Liver (tissue), 3 donors: Measurements from ENCODE around the gene CASZ1.

Experiments used
- ATF3 ChIP-seq: IDR thresholded peaks from 2 replicates; pipeline ENCODE4 v1.6.1; 2016; ENCODE audit warnings: antibody characterized with exemption
- FOXA1 ChIP-seq: IDR thresholded peaks from 2 replicates; pipeline ENCODE4 v1.6.1; 2016; ENCODE audit warnings: antibody characterized with exemption
- GABPA ChIP-seq, 2 donors: IDR thresholded peaks in 1 of 2; conservative IDR thresholded peaks in 1 of 2; 2 replicates each; pipeline ENCODE4 v1.6.1; 2016; ENCODE audit warnings: antibody characterized with exemption in 2 of 2, mild to moderate bottlenecking in 1 of 2, moderate library complexity in 1 of 2
- HNF4A ChIP-seq, 2 donors: conservative IDR thresholded peaks; 2 replicates each; pipeline ENCODE4 v1.6.1; 2016; ENCODE audit warnings: antibody characterized with exemption in 2 of 2, mild to moderate bottlenecking in 2 of 2
- NR2F2 ChIP-seq: IDR thresholded peaks from 2 replicates; pipeline ENCODE4 v1.6.1; 2016; ENCODE audit warnings: antibody characterized with exemption
- RAD21 ChIP-seq, 2 donors: IDR thresholded peaks; 2 replicates each; pipeline ENCODE4 v1.6.1; 2016; ENCODE audit warnings: antibody characterized with exemption in 2 of 2, mild to moderate bottlenecking in 2 of 2
- SP1 ChIP-seq: IDR thresholded peaks from 2 replicates; pipeline ENCODE4 v1.6.1; 2018; ENCODE audit warnings: antibody characterized with exemption, mild to moderate bottlenecking
- TAF1 ChIP-seq: conservative IDR thresholded peaks from 2 replicates; pipeline ENCODE4 v1.6.1; 2016; ENCODE audit warnings: antibody characterized with exemption, mild to moderate bottlenecking
- YY1 ChIP-seq: IDR thresholded peaks from 2 replicates; pipeline ENCODE4 v1.6.1; 2016; ENCODE audit warnings: antibody characterized with exemption, mild to moderate bottlenecking
- ZBTB33 ChIP-seq: IDR thresholded peaks from 2 replicates; pipeline ENCODE4 v1.6.1; 2016; ENCODE audit warnings: antibody characterized with exemption
- TF ChIP-seq, protein P1 (sequence below): fragments of 150-350 bp; IDR thresholded peaks from 2 replicates; pipeline ENCODE4 v1.5.1; 2017; ENCODE audit warnings: improper control_type of control experiment, low read depth, low read length; ENCODE audit not compliant: missing input control
- TF ChIP-seq, protein P2 (sequence below): IDR thresholded peaks from 2 replicates; pipeline ENCODE4 v1.6.1; 2016; ENCODE audit warnings: antibody characterized with exemption, mild to moderate bottlenecking
- donor health status: healthy.
- donor health status: healthy.

GRCh38 chr1:10671622-10672342 lies 124.7 kb downstream of the CASZ1 start:
- TF ChIP-seq GABPA (IDR thresholded peaks at IDR 0.05 in 1 of 2, conservative IDR thresholded peaks at IDR 0.05 in 1 of 2) (no peak), TAF1 (no peak), FOXA1 (no peak), NR2F2 (no peak), RAD21 (IDR thresholded peaks at IDR 0.05) (no peak), ATF3 (no peak), SP1 (no peak), HNF4A (conservative IDR thresholded peaks at IDR 0.05) (no peak), YY1 (no peak), ZBTB33 (no peak)
- TF ChIP-seq, protein P1, sequence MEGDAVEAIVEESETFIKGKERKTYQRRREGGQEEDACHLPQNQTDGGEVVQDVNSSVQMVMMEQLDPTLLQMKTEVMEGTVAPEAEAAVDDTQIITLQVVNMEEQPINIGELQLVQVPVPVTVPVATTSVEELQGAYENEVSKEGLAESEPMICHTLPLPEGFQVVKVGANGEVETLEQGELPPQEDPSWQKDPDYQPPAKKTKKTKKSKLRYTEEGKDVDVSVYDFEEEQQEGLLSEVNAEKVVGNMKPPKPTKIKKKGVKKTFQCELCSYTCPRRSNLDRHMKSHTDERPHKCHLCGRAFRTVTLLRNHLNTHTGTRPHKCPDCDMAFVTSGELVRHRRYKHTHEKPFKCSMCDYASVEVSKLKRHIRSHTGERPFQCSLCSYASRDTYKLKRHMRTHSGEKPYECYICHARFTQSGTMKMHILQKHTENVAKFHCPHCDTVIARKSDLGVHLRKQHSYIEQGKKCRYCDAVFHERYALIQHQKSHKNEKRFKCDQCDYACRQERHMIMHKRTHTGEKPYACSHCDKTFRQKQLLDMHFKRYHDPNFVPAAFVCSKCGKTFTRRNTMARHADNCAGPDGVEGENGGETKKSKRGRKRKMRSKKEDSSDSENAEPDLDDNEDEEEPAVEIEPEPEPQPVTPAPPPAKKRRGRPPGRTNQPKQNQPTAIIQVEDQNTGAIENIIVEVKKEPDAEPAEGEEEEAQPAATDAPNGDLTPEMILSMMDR: no peak
- TF ChIP-seq, protein P2, sequence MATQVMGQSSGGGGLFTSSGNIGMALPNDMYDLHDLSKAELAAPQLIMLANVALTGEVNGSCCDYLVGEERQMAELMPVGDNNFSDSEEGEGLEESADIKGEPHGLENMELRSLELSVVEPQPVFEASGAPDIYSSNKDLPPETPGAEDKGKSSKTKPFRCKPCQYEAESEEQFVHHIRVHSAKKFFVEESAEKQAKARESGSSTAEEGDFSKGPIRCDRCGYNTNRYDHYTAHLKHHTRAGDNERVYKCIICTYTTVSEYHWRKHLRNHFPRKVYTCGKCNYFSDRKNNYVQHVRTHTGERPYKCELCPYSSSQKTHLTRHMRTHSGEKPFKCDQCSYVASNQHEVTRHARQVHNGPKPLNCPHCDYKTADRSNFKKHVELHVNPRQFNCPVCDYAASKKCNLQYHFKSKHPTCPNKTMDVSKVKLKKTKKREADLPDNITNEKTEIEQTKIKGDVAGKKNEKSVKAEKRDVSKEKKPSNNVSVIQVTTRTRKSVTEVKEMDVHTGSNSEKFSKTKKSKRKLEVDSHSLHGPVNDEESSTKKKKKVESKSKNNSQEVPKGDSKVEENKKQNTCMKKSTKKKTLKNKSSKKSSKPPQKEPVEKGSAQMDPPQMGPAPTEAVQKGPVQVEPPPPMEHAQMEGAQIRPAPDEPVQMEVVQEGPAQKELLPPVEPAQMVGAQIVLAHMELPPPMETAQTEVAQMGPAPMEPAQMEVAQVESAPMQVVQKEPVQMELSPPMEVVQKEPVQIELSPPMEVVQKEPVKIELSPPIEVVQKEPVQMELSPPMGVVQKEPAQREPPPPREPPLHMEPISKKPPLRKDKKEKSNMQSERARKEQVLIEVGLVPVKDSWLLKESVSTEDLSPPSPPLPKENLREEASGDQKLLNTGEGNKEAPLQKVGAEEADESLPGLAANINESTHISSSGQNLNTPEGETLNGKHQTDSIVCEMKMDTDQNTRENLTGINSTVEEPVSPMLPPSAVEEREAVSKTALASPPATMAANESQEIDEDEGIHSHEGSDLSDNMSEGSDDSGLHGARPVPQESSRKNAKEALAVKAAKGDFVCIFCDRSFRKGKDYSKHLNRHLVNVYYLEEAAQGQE: no peak
